Left ventricle myocardium inferior (tissue), 1 donor: ENCODE data around the gene ENAH. TPM values are rescaled to one million over a fixed set of nuclear protein-coding genes. Genes with fewer than 3 reads are reported as not detected.
A peak's percentile ranks its signal among the peaks of the same experiment; 100 is the strongest.

Experiments
- DNase-seq: peaks from one replicate; pipeline ENCODE4 v3.0.0-alpha.2; 2020
- H3K27ac ChIP-seq: fragments of 200-600 bp; replicated peaks from 2 replicates; pipeline ENCODE4 v1.8.0; 2021
- H3K27me3 ChIP-seq: fragments of 200-600 bp; 2 replicates; pipeline ENCODE4 v1.8.0; 2021; ENCODE audit warnings: low read depth
- H3K36me3 ChIP-seq: fragments of 200-600 bp; 2 replicates; pipeline ENCODE4 v1.8.0; 2021
- H3K4me1 ChIP-seq: fragments of 200-600 bp; 2 replicates; pipeline ENCODE4 v1.8.0; 2021
- H3K4me3 ChIP-seq: fragments of 200-600 bp; 2 replicates; pipeline ENCODE4 v1.8.0; 2021; ENCODE audit warnings: mild to moderate bottlenecking, moderate library complexity
- H3K9me3 ChIP-seq: fragments of 200-600 bp; replicated peaks from 2 replicates; pipeline ENCODE4 v1.8.0; 2021
- CTCF ChIP-seq: fragments of 200-600 bp; IDR thresholded peaks from 2 replicates; pipeline ENCODE4 v1.8.0; 2021; ENCODE audit warnings: antibody characterized with exemption, mild to moderate bottlenecking, borderline replicate concordance
- intact Hi-C: fragments of 100-400 bp; cut with micrococcal nuclease; formaldehyde crosslinking; loops from one replicate; pipeline ENCODE4 v1.11.0; 2022
- total RNA-seq: library from RNA; stranded (reverse); fragmentation: NEBNext Ultra II Directional; extraction: Animal tissue kit (Norgen Biotek cat#: 25700); gene quantifications from one replicate; pipeline ENCODE4 v1.2.1, GENCODE V29; 2021
- donor health status: DM: no; HTN: yes; CAD: no; lungs with severe emphysema.

The ENAH gene
- total RNA-seq, 1 donor from 2014 or later: 78.6 TPM

DNA sequence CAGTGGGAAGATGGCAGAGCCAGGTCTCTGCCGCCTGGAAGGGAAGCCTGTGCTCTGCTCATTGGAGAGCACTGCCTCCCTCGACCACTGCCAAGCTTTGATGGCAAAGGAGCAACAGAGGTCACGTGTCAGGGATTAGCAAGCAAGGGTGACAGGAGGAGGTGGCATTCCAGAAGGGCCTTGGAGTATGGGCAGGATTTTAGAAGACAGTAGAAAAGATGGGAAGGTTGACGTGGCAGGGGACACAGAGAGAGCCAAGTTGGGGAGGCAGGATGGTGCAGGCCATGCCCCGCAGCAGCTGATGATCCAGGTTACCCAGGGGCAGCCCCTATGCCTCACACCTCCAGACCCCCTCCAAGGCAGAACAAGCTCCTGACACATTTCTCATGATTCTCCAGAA is 203.1 kb downstream of the ENAH start:
- Histone ChIP-seq H3K27me3 (no peaks in the 10 kb centered on the region), H3K4me3 (no peak overlapping the region), H3K9me3 (no peaks in the 10 kb centered on the region), H3K27ac (no peak overlapping the region), H3K4me1 (peaks cover 45% of the 10 kb centered on the region), H3K36me3 (no peaks in the 10 kb centered on the region)
- DNase-seq: no peak
- intact Hi-C loops: no loop called here
- no peak for TF ChIP-seq CTCF

DNA sequence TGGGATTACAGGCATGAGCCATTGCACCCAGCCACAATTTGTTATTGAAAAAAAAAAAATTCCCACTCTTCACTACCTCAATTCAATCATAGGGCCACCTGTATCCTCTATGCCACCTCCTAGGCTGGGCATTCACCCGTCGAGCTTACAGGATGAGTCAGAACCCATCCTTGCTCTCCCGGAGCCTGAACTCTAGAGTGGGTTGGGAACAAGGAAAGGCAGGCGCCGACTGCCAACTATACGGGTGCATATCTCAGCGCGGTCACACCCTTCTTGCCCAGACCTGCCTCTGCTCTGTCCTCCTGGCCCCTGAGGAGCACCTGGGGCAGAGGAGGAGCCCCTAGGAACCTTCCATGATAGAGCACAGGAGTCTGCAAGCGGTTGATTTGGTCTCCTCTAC is 203.7 kb downstream of the ENAH start:
- no peaks in the 10 kb centered on the region for H3K9me3 ChIP-seq
- H3K27ac ChIP-seq: no peak overlapping the region
- peaks cover 50% of the 10 kb centered on the region for H3K4me1 ChIP-seq
- no peaks in the 10 kb centered on the region for H3K36me3 ChIP-seq
- no peak overlapping the region for H3K4me3 ChIP-seq
- no peaks in the 10 kb centered on the region for H3K27me3 ChIP-seq
- DNase-seq: no peak
- intact Hi-C loops: no loop called here
- no peak for TF ChIP-seq CTCF

- Histone ChIP-seq H3K36me3 (no peaks in the 10 kb centered on the region), H3K4me3 (no peak overlapping the region), H3K27ac (peak overlapping the region; percentile 89), H3K27me3 (no peaks in the 10 kb centered on the region), H3K9me3 (no peaks in the 10 kb centered on the region), H3K4me1 (peaks cover 60% of the 10 kb centered on the region)
- intact Hi-C loops: no loop called here
- no peak for TF ChIP-seq CTCF
- no peak for DNase-seq
Observed at GRCh38 chr1:225448146-225448805, 204.6 kb downstream of the ENAH start.

- H3K27ac ChIP-seq: peak overlapping the region; percentile 89
- TF ChIP-seq CTCF: no peak
- intact Hi-C loops: no loop called here
- H3K4me1 ChIP-seq: peaks cover 64% of the 10 kb centered on the region
- H3K36me3 ChIP-seq: no peaks in the 10 kb centered on the region
- H3K27me3 ChIP-seq: no peaks in the 10 kb centered on the region
- DNase-seq: no peak
- H3K9me3 ChIP-seq: no peaks in the 10 kb centered on the region
- H3K4me3 ChIP-seq: no peak overlapping the region
Observed at GRCh38 chr1:225447650-225448089, 205.3 kb downstream of the ENAH start.

GRCh38 chr1:225446981-225447615 is 205.8 kb downstream of the ENAH start:
- no peak for DNase-seq
- Histone ChIP-seq H3K36me3 (no peaks in the 10 kb centered on the region), H3K4me3 (no peak overlapping the region), H3K27me3 (no peaks in the 10 kb centered on the region), H3K9me3 (no peaks in the 10 kb centered on the region), H3K4me1 (peaks cover 67% of the 10 kb centered on the region), H3K27ac (peak overlapping the region; percentile 89)
- intact Hi-C loops: no loop called here
- TF ChIP-seq CTCF: no peak
